Heart left ventricle (tissue), 16 donors: ENCODE measurements around the gene CDK12. TPM values are rescaled to one million over a fixed set of nuclear protein-coding genes. Genes with fewer than 3 reads are reported as not detected.

Experiments used
- ATAC-seq, 4 donors: fragments of 200-7000 bp; cut with Tn5 transposase; one replicate each; pipeline ENCODE4 v1.9.1; 2020 to 2022; ENCODE audit warnings: moderate library complexity in 4 of 4, mild to moderate bottlenecking in 3 of 4, moderate number of reproducible peaks in 1 of 4
- DNase-seq, 5 donors: peaks; one replicate each; pipeline ENCODE4 v3.0.0-alpha.2; 2020
- H3K27ac ChIP-seq, 12 donors: fragments of 200-600 bp; sonication (generic) in 4 of 12; one replicate each; pipeline versions ENCODE4 v1.5.0 to v1.8.0; 2016 to 2022; ENCODE audit warnings: mild to moderate bottlenecking in 2 of 12
- H3K27me3 ChIP-seq, 9 donors: fragments of 200-600 bp; sonication (generic) in 2 of 9; one replicate each; pipeline versions ENCODE4 v1.5.1 to v1.8.0; 2016 to 2022; ENCODE audit warnings: mild to moderate bottlenecking in 3 of 9
- H3K36me3 ChIP-seq, 9 donors: fragments of 200-600 bp; sonication (generic) in 2 of 9; one replicate each; pipeline versions ENCODE4 v1.5.0 to v1.8.0; 2018 to 2022; ENCODE audit warnings: mild to moderate bottlenecking in 2 of 9
- H3K4me1 ChIP-seq, 12 donors: fragments of 200-600 bp; sonication (generic) in 4 of 12; one replicate each; pipeline versions ENCODE4 v1.5.0 to v1.8.0; 2016 to 2022; ENCODE audit warnings: mild to moderate bottlenecking in 3 of 12
- H3K4me3 ChIP-seq, 12 donors: fragments of 200-600 bp; sonication (generic) in 4 of 12; one replicate each; pipeline versions ENCODE4 v1.5.0 to v1.8.0; 2017 to 2022; ENCODE audit warnings: mild to moderate bottlenecking in 9 of 12, moderate library complexity in 4 of 12
- H3K9me3 ChIP-seq, 12 donors: fragments of 200-600 bp; sonication (generic) in 4 of 12; one replicate each; pipeline versions ENCODE4 v1.5.0 to v1.8.0; 2016 to 2022; ENCODE audit warnings: mild to moderate bottlenecking in 1 of 12
- CTCF ChIP-seq, 12 donors: fragments of 200-600 bp; sonication (generic) in 4 of 12; IDR thresholded peaks; one replicate each; pipeline versions ENCODE4 v1.5.0 to v1.8.0; 2018 to 2022; ENCODE audit warnings: antibody characterized with exemption in 12 of 12, mild to moderate bottlenecking in 5 of 12
- POLR2A ChIP-seq, 2 donors: fragments of 450-650 bp; IDR thresholded peaks; one replicate each; pipeline ENCODE4 v1.6.1; 2017; ENCODE audit warnings: antibody characterized with exemption in 2 of 2, mild to moderate bottlenecking in 2 of 2, moderate library complexity in 2 of 2
- WGBS, 4 donors: extraction: QIAGEN DNeasy Blood & Tissue Kit in 2 of 4; methylation state at CpG; one replicate each; pipeline versions ENCODE4 v1.1.5 to v1.1.7; 2013 to 2018; 5-methylcytosine and 5-hydroxymethylcytosine counted together
- intact Hi-C, 10 donors: fragments of 100-400 bp; cut with DNase I; formaldehyde crosslinking; loops; one replicate each; pipeline versions ENCODE4 v1.11.1 to v1.14.2; 2022
- polyA plus RNA-seq, 2 donors: library from polyadenylated mRNA; stranded (reverse); fragments of 200-250 nt; gene quantifications; one replicate each; pipeline ENCODE4 v1.2.3, GENCODE V29; 2013
- total RNA-seq, 9 donors: library from RNA; depleted of rRNA in 2 of 9; stranded (reverse); fragments of >200 nt in 2 of 9; fragmentation: NEBNext Ultra II Directional in 3 of 9; extraction: Animal tissue kit (Norgen Biotek cat#: 25700) in 3 of 9; gene quantifications; one replicate each; pipeline versions ENCODE4 v1.1.0 to v1.2.4, GENCODE V29; 2016 to 2023
- donor health status: ischemic (EF 13 %, LVEDD 7.1; RV severe dilation, severe dysfunction).
- donor health status: healthy with polysubstance abuse.
- donor health status: DM: no; HTN: yes; CAD: no.
- donor health status: DM: no; HTN: no; CAD: no.
- donor health status: ischemic (EF 25% LVEDD 6.9; RV normal size, moderate dysfunction).
- donor health status: ischemic (EF 25% LVEDD 5.7; RV mildly dilated, moderate dysfunction).
- donor health status: healthy.
- donor health status: DM: yes; HTN: yes; CAD: no.
- donor health status: ischemic (EF 35%, LVEDD 5.7; RV mildly dilated, moderate dysfunction).
- donor health status: nonischemic (EF 11% LVEDD 7.7; RV severe dilation, severe dysfunction).
- donor health status: DM: yes; HTN: yes; CAD: no.
- donor health status: PGD.
- donor health status: ischemic (EF 29% LVEDD 5.4; RV normal size, mild dysfunction).
- donor health status: nonischemic (EF 23%, LVEDD 6.1; RV moderate dilation, normal function).

Gene CDK12
- total and polyA plus RNA-seq, 11 donors = 7.0 to 34.3 (median 18.6) TPM

GRCh38 chr17:39551879-39552278 lies 90.6 kb downstream of the CDK12 start:
- DNase-seq (no peak), ATAC-seq (no peak)
- Histone ChIP-seq H3K4me1 (peaks cover 0 to 16% (median 9%) of the 10 kb centered on the region in 12 donors), H3K9me3 (no peaks in the 10 kb centered on the region), H3K4me3 (no peak overlapping the region), H3K27ac (no peak overlapping the region), H3K27me3 (no peaks in the 10 kb centered on the region), H3K36me3 (peaks cover 0 to 84% (median 67%) of the 10 kb centered on the region in 9 donors)
- no peak for TF ChIP-seq POLR2A (IDR thresholded peaks at IDR 0.05)
- intact Hi-C loops = loop anchor here in 1 of 10 donors (2.0 kb wide), 1 partner anchor 71 kb away; no protein-coding TSS in a partner anchor
- 87 to 93% (median 89%) methylated on average over 1 of the region's 1 CpG for WGBS, 4 donors

- no peak for ATAC-seq
- intact Hi-C loops = no loop called here
- TF ChIP-seq POLR2A (IDR thresholded peaks at IDR 0.05) (no peak), CTCF (IDR thresholded peaks at IDR 0.05) (no peak)
Measured at GRCh38 chr17:39553341-39553945, 92.2 kb downstream of the CDK12 start.

GRCh38 chr17:39555368-39555767 lies 94.1 kb downstream of the CDK12 start:
- intact Hi-C loops = no loop called here
- ATAC-seq (no peak), DNase-seq (no peak)
- TF ChIP-seq POLR2A (IDR thresholded peaks at IDR 0.05) (no peak), CTCF (IDR thresholded peaks at IDR 0.05) (no peak)
- H3K4me1 ChIP-seq = no peaks in the 10 kb centered on the region
- no peaks in the 10 kb centered on the region for H3K27me3 ChIP-seq
- peaks cover 0 to 89% (median 78%) of the 10 kb centered on the region in 9 donors for H3K36me3 ChIP-seq
- H3K27ac ChIP-seq = no peak overlapping the region
- WGBS, 4 donors = 71 to 83% (median 80%) methylated on average over 2 of the region's 2 CpGs
- H3K4me3 ChIP-seq = no peak overlapping the region
- no peaks in the 10 kb centered on the region for H3K9me3 ChIP-seq

More at GRCh38 chr17:39553341-39553945, 92.2 kb downstream of the CDK12 start:
- no peak overlapping the region for H3K27ac ChIP-seq
- H3K36me3 ChIP-seq = peaks cover 0 to 85% (median 74%) of the 10 kb centered on the region in 9 donors
- H3K4me1 ChIP-seq = peaks cover 0 to 9% (median 5%) of the 10 kb centered on the region in 12 donors
- H3K27me3 ChIP-seq = no peaks in the 10 kb centered on the region
- H3K4me3 ChIP-seq = no peak overlapping the region
- no peak for DNase-seq
- 46 to 72% (median 59%) methylated on average over 2 of the region's 2 CpGs for whole genome bisulfite sequencing, 4 donors
- no peaks in the 10 kb centered on the region for H3K9me3 ChIP-seq

GRCh38 chr17:39556423-39556822 lies 95.1 kb downstream of the CDK12 start:
- H3K27ac ChIP-seq = no peak overlapping the region
- no peak for TF ChIP-seq CTCF (IDR thresholded peaks at IDR 0.05)
- no peak for TF ChIP-seq POLR2A (IDR thresholded peaks at IDR 0.05)
- intact Hi-C loops = no loop called here
- WGBS, 4 donors = 33 to 63% (median 43%) methylated on average over 1 of the region's 1 CpG
- ATAC-seq (no peak), DNase-seq (no peak)
- H3K4me1 ChIP-seq = no peaks in the 10 kb centered on the region
- no peak overlapping the region for H3K4me3 ChIP-seq
- H3K9me3 ChIP-seq = no peaks in the 10 kb centered on the region
- H3K36me3 ChIP-seq = peaks cover 0 to 86% (median 78%) of the 10 kb centered on the region in 9 donors
- no peaks in the 10 kb centered on the region for H3K27me3 ChIP-seq

GRCh38 chr17:39562395-39562794 lies 101.1 kb downstream of the CDK12 start:
- H3K9me3 ChIP-seq = no peaks in the 10 kb centered on the region
- ATAC-seq (no peak), DNase-seq (no peak)
- TF ChIP-seq POLR2A (IDR thresholded peaks at IDR 0.05) = no peak
- no peak for TF ChIP-seq CTCF (IDR thresholded peaks at IDR 0.05)
- intact Hi-C loops = no loop called here
- 72 to 86% (median 77%) methylated on average over 1 of the region's 1 CpG for WGBS, 4 donors
- H3K27ac ChIP-seq = no peak overlapping the region
- peaks cover 0 to 10% (median 0%) of the 10 kb centered on the region in 12 donors for H3K4me1 ChIP-seq
- no peak overlapping the region for H3K4me3 ChIP-seq
- no peaks in the 10 kb centered on the region for H3K27me3 ChIP-seq
- H3K36me3 ChIP-seq = peaks cover 0 to 73% (median 54%) of the 10 kb centered on the region in 9 donors
